ENCODE results near the gene AIFM3. TPM values are rescaled to one million over a fixed set of nuclear protein-coding genes. Genes with fewer than 3 reads are reported as not detected.

Gene AIFM3
- total and polyA plus RNA-seq, 2 of the 13 experiments (the other 11 are each of a cell fraction or from before 2014, with no cell fraction given) = 9.0 to 15.3 TPM

- TF ChIP-seq TCF12 (IDR thresholded peaks at IDR 0.05) = no peak
- TF ChIP-seq TCF12 (CRISPR knock-in tag; IDR thresholded peaks at IDR 0.05) = no peak
- TF ChIP-seq ZNF317 (CRISPR knock-in tag; IDR thresholded peaks at IDR 0.05) = 0 out of 2 replicates have a peak, but pooled peaks have one; percentile 38
- TF ChIP-seq ZEB1 (IDR thresholded peaks at IDR 0.05; ENCODE audit: insufficient replicate concordance, low read depth) = peak; percentile 65
- TF ChIP-seq FOXJ3 (CRISPR knock-in tag; IDR thresholded peaks at IDR 0.05; ENCODE audit: borderline replicate concordance) = no peak
- peak; percentile 80 for TF ChIP-seq PAXIP1 (CRISPR knock-in tag; conservative IDR thresholded peaks at IDR 0.05)
- peak; percentile 25; the same call in 1 of the 2 replicates for TF ChIP-seq KDM3A (CRISPR knock-in tag; IDR thresholded peaks at IDR 0.05; ENCODE audit: low read depth)
- TF ChIP-seq ZMYM2 (CRISPR knock-in tag; IDR thresholded peaks at IDR 0.05) = peak; percentile 57; the same call in 1 of the 2 replicates
- no peak for TF ChIP-seq ZNF550 (CRISPR knock-in tag; IDR thresholded peaks at IDR 0.05; ENCODE audit: borderline replicate concordance)
- TF ChIP-seq DBP (CRISPR knock-in tag; IDR thresholded peaks at IDR 0.05; ENCODE audit: not compliant biosample characterization) = no peak
- TF ChIP-seq BCL6 (CRISPR knock-in tag; IDR thresholded peaks at IDR 0.05) = peak; percentile 49; the same call in 1 of the 2 replicates
- no peak for TF ChIP-seq ZNF710 (CRISPR knock-in tag; IDR thresholded peaks at IDR 0.05; ENCODE audit: borderline replicate concordance)
- no peak for TF ChIP-seq HOXA7 (CRISPR knock-in tag; IDR thresholded peaks at IDR 0.05)
- TF ChIP-seq ZNF367 (CRISPR knock-in tag; IDR thresholded peaks at IDR 0.05; ENCODE audit: borderline replicate concordance) = no peak
- peak; percentile 42; the same call in 1 of the 2 replicates for TF ChIP-seq REL (CRISPR knock-in tag; conservative IDR thresholded peaks at IDR 0.05)
- no peak for TF ChIP-seq TRIM22 (IDR thresholded peaks at IDR 0.05)
- TF ChIP-seq JDP2 (CRISPR knock-in tag; IDR thresholded peaks at IDR 0.05; ENCODE audit: borderline replicate concordance) = no peak
- TF ChIP-seq ZGPAT (CRISPR knock-in tag; IDR thresholded peaks at IDR 0.05) = no peak; the same call in 1 of the 2 replicates
- no peak for TF ChIP-seq ZNF546 (CRISPR knock-in tag; conservative IDR thresholded peaks at IDR 0.05)
- TF ChIP-seq MYC (CRISPR knock-in tag; IDR thresholded peaks at IDR 0.05; ENCODE audit: borderline replicate concordance) = peak; percentile 78
Measured at GRCh38 chr22:20963201-20964052, 3.6 kb upstream of the AIFM3 start (continued).
